Peyer's patch (tissue), 4 donors: ENCODE data around the gene STK39. TPM values are rescaled to one million over a fixed set of nuclear protein-coding genes. Genes with fewer than 3 reads are reported as not detected.

ENCODE experiments used
- DNase-seq, 3 donors: peaks; one replicate each; pipeline ENCODE4 v3.0.0-alpha.2; 2017 to 2019
- H3K27ac ChIP-seq, 4 donors: fragments of 200-600 bp; sonication (generic); one replicate each; pipeline ENCODE4 v1.5.1; 2016 to 2019
- H3K27me3 ChIP-seq, 2 donors: fragments of 200-600 bp; sonication (generic); one replicate each; pipeline ENCODE4 v1.5.1; 2019
- H3K36me3 ChIP-seq, 3 donors: fragments of 200-600 bp; sonication (generic); one replicate each; pipeline ENCODE4 v1.5.1; 2016 to 2019
- H3K4me1 ChIP-seq, 4 donors: fragments of 200-600 bp; sonication (generic); one replicate each; pipeline ENCODE4 v1.5.1; 2016 to 2019
- H3K4me3 ChIP-seq, 4 donors: fragments of 200-600 bp; sonication (generic); 1 replicate in 3 of 4; 2 replicates in 1 of 4; pipeline ENCODE4 v1.5.1; 2016 to 2019; ENCODE audit warnings: mild to moderate bottlenecking in 1 of 4
- H3K9me3 ChIP-seq, 4 donors: fragments of 200-600 bp; sonication (generic); one replicate each; pipeline ENCODE4 v1.5.1; 2016 to 2019; ENCODE audit warnings: mild to moderate bottlenecking in 1 of 4
- CTCF ChIP-seq, 6 experiments: fragments of 450-650 bp in 4 of 6; fragments of 200-600 bp in 2 of 6; sonication (generic) in 1 of 6; IDR thresholded peaks; one replicate each; pipeline ENCODE4 v1.5.1; 2017 to 2019; ENCODE audit warnings: antibody characterized with exemption in 6 of 6, mild to moderate bottlenecking in 3 of 6, moderate library complexity in 1 of 6
- POLR2A ChIP-seq, 2 donors: fragments of 450-650 bp; IDR thresholded peaks; one replicate each; pipeline ENCODE4 v1.5.1; 2017; ENCODE audit warnings: antibody characterized with exemption in 2 of 2, mild to moderate bottlenecking in 2 of 2, moderate library complexity in 2 of 2
- total RNA-seq, 4 donors: library from RNA; depleted of rRNA; stranded (reverse); fragments of >200 nt; gene quantifications; one replicate each; pipeline ENCODE4 v1.1.0, GENCODE V29; 2016

Gene STK39
- total RNA-seq, 4 donors from 2014 or later: 39.6 to 55.9 (median 51.0) TPM

- Histone ChIP-seq H3K27me3 (no peaks in the 10 kb centered on the region), H3K4me3 (no peak overlapping the region), H3K36me3 (peaks cover 0 to 21% (median 0%) of the 10 kb centered on the region in 3 donors), H3K4me1 (no peaks in the 10 kb centered on the region), H3K27ac (no peak overlapping the region), H3K9me3 (no peaks in the 10 kb centered on the region)
- DNase-seq: no peak
- TF ChIP-seq CTCF (IDR thresholded peaks at IDR 0.05) (peak in 3 of 6 experiments; percentile 17 to 31 (median 19)), POLR2A (IDR thresholded peaks at IDR 0.05) (no peak)
Observed at GRCh38 chr2:168160897-168161296, 86.5 kb downstream of the STK39 start.

- H3K4me1 ChIP-seq: no peaks in the 10 kb centered on the region
- no peaks in the 10 kb centered on the region for H3K9me3 ChIP-seq
- no peak for TF ChIP-seq CTCF (IDR thresholded peaks at IDR 0.05)
- H3K27ac ChIP-seq: no peak overlapping the region
- H3K4me3 ChIP-seq: no peak overlapping the region
- no peaks in the 10 kb centered on the region for H3K27me3 ChIP-seq
- H3K36me3 ChIP-seq: peaks cover 0 to 21% (median 0%) of the 10 kb centered on the region in 3 donors
- no peak for DNase-seq
Observed at GRCh38 chr2:168159754-168160585, 87.4 kb downstream of the STK39 start.

- Histone ChIP-seq H3K27ac (no peak overlapping the region), H3K36me3 (peaks cover 0 to 20% (median 0%) of the 10 kb centered on the region in 3 donors), H3K9me3 (no peaks in the 10 kb centered on the region), H3K27me3 (no peaks in the 10 kb centered on the region), H3K4me1 (no peaks in the 10 kb centered on the region), H3K4me3 (no peak overlapping the region)
- DNase-seq: no peak
- TF ChIP-seq POLR2A (IDR thresholded peaks at IDR 0.05) (no peak), CTCF (IDR thresholded peaks at IDR 0.05) (no peak)
Observed at GRCh38 chr2:168158586-168158985, 88.8 kb downstream of the STK39 start.

- DNase-seq: no peak
- no peaks in the 10 kb centered on the region for H3K4me1 ChIP-seq
- no peak overlapping the region for H3K4me3 ChIP-seq
- H3K27me3 ChIP-seq: no peaks in the 10 kb centered on the region
- H3K36me3 ChIP-seq: peaks cover 0 to 14% (median 0%) of the 10 kb centered on the region in 3 donors
- H3K27ac ChIP-seq: no peak overlapping the region
- TF ChIP-seq POLR2A (IDR thresholded peaks at IDR 0.05) (no peak), CTCF (IDR thresholded peaks at IDR 0.05) (no peak)
- no peaks in the 10 kb centered on the region for H3K9me3 ChIP-seq
Observed at GRCh38 chr2:168157926-168158325, 89.5 kb downstream of the STK39 start.

GRCh38 chr2:168157070-168157469 lies 90.3 kb downstream of the STK39 start:
- Histone ChIP-seq H3K9me3 (no peaks in the 10 kb centered on the region), H3K27ac (no peak overlapping the region), H3K36me3 (peaks cover 0 to 8% (median 0%) of the 10 kb centered on the region in 3 donors), H3K27me3 (no peaks in the 10 kb centered on the region), H3K4me1 (no peaks in the 10 kb centered on the region), H3K4me3 (no peak overlapping the region)
- TF ChIP-seq CTCF (IDR thresholded peaks at IDR 0.05) (no peak), POLR2A (IDR thresholded peaks at IDR 0.05) (no peak)
- DNase-seq: no peak
